HG02973 (cell line): ENCODE measurements around the gene LGALS3BP.
"Not testable (repeated sequence)": the region's sequence is repeated elsewhere in the genome, so short reads cannot be mapped to it uniquely, and the experiment has no call there.

Experiments used
- ATAC-seq: cut with Tn5 transposase; IDR thresholded peaks from one replicate; pipeline ENCODE4 v1.9.1; 2021; ENCODE audit warnings: moderate library complexity; ENCODE audit not compliant: unreplicated experiment

The LGALS3BP gene

DNA sequence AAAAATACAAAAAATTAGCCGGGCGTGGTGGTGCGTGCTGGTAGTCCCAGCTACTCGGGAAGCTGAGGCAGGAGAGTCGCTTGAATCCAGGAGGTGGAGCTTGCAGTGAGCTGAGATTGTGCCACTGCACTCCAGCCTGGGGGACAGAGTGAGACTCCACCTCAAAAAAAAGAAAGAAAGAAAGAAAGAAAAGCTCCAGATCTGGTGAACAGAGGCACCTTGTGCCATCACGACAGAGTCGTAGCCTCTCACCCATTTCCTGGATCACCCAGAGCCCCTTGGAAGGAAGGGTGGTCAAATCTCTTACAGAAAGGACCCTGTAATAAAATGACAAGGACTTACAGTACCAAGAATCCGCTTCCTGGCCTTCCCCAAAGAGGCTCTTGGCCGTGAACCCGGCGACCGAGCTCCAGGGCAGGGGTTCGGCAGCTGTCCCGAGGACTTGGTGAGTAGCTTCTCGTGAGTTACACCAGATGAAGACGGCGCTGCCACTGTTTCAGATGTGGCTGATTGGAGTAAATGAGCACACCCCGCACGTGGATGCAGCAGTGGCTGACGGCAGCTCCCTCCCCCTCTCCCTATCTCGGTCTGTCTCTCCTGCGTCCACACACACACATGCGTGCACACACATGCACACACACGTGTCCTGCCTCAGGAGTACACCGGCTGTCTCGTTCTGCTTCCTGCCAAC lies 13.5 kb downstream of the LGALS3BP start:
- no peak for ATAC-seq

GRCh38 chr17:78965491-78965924 lies 14.2 kb downstream of the LGALS3BP start:
- ATAC-seq = no peak

- ATAC-seq = no peak
Measured at GRCh38 chr17:78963378-78963777, 16.3 kb downstream of the LGALS3BP start.

DNA sequence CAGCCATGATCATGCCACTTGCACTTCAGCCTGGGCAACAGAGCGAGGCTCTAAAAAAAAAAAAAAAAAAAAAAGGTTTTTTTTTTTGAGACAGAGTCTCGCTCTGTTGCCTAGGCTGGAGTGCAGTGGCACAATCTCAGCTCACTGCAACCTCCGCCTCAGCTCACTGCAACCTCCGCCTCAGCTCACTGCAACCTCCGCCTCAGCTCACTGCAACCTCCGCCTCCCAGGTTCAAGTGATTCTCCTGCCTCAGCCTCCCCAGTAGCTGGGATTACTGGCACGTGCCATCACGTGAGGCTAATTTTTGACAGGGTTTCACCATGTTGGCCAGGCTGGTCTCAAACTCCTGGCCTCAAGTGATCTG lies 16.8 kb downstream of the LGALS3BP start:
- not testable (repeated sequence) for ATAC-seq

GRCh38 chr17:78962345-78962983 lies 17.3 kb downstream of the LGALS3BP start:
- no peak for ATAC-seq

DNA sequence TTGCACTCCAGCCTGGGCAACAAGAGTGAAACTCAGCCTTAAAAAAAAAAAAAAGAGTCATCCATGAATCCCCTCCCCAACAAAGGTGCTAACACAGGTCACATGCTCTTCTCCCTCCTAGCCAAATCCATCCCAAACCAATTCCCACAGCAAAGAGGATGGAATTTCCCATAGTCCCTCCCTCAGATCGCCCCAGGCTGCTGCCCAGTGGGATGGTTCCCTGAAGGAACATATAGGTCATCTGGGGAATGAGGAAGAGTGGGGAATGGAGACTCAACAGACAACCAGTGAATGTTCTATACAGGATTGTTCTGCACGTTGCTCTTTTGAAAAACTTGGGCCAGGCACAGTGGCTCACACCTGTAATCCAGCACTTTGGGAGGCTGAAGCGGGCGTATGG lies 18.2 kb downstream of the LGALS3BP start:
- ATAC-seq = no peak

- no peak for ATAC-seq
Measured at GRCh38 chr17:78960928-78961327, 18.8 kb downstream of the LGALS3BP start.

DNA sequence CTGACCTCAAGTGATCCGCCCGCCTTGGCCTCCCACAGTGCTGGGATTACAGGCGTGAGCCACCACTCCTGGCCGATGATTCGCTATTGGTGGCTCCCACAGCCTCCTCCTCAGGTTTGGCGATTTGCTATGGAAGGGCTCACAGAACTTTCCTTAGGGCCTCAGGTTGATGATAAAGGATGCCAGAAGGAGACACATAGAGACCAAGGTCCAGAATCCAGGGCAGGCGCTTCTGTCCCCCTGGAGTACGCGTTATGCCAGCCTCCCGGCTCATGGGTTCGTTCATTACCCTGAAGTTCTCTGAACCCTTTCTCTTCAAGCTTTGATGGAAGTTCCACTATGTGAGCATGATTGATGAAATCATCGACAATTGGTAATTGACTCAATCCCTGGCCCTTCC lies 19.9 kb downstream of the LGALS3BP start:
- ATAC-seq = no peak

- ATAC-seq = no peak
Measured at GRCh38 chr17:78958641-78959127, 21.0 kb downstream of the LGALS3BP start.

DNA sequence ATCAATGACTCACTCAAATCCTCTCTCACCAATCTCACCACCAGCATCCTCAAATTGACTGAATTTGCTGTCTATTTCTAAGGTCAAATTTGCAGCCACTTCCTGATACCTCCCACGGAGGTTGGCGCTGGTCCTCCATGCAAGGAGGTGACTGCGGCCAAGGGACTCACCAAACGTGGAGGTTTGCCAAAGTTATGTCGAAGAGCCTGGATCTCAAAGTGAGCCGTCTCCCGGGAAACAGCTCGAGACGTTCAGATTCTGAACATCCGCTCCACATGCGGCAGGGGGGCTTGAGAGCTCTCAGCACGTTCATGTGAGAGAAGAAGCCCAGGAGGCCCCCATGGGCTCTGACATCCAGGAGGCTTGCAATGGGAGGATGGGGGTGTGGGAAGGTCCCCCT lies 22.6 kb downstream of the LGALS3BP start:
- ATAC-seq = no peak

DNA sequence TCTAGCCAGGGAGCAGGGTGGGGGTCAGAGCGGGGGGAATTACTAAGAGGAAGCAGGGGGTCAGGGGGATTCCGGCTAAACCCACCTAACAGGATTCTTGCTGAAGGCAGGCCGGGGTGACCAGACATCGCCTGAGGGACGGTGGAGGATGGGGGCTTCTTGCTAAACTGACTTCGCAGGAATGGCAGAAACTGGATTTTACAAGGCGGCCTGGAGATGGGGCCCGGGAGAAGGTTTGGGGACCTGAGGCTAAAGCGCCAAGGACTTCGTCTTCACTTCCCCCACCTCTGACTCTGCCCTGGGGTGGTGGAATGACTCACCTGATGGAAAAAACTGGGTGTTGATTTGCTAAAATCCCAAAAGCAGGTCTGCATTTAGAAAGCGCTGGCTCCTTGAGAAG lies 23.5 kb downstream of the LGALS3BP start:
- ATAC-seq = no peak

DNA sequence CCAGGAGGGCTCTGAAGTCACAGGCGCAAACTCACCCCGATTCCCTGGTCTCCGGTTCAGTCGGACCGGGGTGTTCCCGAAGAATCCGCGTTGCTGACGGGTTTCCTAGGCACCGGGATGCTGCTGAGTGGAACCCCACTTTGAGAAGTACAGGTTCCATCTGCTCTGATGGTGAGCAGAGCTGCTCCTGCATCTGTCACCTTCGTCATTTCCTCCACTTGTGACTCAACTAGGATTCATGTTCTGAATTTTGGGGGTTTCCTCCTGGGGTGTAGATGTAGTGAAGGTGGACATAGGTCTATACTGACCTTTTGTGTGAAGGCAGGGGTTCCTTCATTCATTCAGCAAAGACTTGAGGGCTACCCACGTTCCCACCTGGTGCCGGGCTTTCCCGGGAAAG lies 25.0 kb downstream of the LGALS3BP start:
- ATAC-seq = no peak

GRCh38 chr17:78953356-78954350 lies 26.1 kb downstream of the LGALS3BP start:
- no peak for ATAC-seq

DNA sequence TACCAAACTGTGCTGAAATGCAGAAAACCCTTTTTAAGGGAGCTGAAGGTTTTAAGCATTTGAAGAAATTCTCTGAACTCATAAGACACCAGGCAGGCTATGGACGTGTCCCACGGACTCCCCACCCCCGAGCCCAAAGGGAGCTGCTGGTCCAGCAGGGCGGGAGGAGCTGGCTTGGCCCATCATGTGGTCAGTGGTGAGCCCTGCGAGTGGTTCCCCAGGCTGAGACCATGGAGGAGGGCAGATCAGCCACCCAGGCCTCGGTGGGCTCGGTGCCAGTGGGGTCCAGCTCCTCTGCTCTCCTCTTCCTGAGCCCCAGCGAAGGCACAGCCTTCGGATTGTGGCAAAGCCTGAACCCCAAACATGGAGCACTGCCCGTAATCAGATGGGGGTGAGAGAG lies 27.0 kb downstream of the LGALS3BP start:
- no peak for ATAC-seq

DNA sequence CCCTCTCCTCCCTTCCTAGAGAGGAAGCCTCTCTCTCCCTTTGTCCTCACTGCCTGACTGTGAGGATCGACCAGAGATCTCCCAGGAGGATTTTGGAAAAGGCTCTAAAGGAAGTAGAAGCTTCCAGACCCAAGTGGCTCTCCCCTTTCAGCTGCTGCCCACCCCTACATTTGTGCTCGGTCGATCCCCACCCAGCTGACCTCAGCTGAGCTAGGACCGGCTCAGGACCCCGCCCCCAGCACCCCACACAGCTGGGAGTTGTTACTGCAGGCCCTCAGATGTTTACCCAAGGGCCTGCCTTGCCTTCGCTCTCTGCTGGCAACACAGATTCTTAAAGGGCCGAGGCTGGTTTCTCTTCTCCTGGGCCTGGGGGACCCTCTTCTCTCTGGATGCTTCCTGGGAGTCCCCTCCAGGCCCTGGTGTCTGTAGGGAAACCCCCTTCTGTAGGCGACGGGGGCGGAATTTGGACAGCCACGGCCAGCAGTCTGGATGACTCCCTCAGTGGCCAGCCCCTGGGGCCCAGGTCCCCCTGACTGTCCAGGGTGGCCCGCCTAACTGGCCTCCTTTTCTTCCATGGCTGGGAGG lies 27.7 kb downstream of the LGALS3BP start:
- no peak for ATAC-seq

GRCh38 chr17:78950870-78951269 lies 28.9 kb downstream of the LGALS3BP start:
- ATAC-seq = no peak

DNA sequence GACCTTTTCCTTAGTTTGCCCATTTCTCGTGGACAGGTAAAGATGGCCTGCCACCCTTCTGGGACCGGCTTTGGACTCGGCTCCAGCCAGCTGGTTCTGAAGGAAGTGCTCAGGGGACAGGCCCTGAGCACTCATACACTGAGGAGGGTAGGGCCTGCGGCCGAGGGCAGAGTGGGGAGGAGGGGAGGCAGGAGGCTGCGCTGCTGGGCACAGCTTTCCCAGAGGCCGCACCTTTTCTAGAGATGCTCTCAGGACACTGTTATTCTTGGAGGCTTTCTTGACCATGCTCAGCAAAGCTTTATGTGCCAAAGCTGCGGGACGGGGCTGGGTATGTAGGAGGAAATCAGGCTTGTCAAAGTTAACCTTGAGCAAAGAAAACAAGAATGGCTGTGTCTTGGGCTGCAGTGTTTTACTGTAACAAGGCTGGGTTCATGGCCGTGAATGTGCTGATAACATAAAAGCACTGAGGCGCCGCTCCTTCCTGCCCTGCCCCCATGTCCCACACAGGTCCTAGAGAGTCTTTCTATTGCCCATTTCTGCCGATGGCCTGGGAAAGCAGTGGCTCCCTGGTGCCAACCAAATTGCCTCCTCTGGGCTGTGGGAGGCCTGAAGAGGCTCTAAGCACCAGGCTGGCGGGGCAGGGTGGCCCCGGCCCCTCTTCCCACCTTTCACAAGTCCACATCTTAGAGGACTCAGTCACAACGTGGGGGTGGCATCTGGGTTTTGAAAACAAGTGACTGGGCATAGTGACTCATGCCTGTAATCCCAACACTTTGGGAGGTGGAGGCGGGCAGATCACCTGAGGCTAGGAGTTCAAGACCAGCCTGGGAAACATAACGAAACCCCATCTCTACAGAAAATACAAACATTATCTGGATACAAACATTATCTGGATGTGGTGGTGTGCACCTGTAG lies 32.2 kb downstream of the LGALS3BP start:
- no peak for ATAC-seq

DNA sequence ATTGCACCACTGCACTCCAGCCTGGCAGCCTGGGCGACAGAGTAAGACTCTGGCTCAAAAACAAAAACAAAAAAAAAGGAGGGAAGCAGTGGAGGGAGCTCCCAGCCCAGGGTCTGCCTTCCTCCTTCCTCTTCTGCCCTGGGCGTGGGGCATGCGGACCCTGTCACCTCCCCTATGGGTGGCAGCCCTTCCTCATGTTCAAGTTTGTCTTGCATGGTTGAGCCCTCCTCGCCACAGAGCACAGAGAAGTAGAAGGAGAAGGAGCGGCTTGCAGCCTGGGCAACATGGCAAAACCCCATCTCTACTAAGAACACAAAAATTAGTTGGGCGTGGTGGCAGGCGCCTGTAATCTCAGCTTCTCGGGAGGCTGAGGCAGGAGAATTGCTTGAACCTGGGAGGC lies 33.1 kb downstream of the LGALS3BP start:
- no peak for ATAC-seq

DNA sequence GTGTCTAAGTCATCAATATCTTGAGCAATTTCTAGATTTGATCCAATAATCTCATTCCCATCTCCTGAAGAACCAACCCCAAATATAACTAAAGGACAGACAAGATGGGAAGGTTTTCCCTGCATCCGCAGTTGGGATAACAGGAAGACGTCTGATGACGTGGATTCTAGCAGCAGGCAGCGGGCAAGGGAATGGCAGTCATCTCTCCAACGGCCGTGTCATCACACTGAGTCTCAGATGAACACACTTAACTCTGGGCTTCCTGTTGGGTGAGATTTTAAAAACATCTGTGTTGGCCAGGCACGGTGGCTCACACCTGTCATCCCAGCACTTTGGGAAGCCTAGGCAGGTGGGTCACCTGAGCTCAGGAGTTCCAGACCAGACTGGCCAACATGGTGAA lies 33.6 kb downstream of the LGALS3BP start:
- ATAC-seq = no peak

DNA sequence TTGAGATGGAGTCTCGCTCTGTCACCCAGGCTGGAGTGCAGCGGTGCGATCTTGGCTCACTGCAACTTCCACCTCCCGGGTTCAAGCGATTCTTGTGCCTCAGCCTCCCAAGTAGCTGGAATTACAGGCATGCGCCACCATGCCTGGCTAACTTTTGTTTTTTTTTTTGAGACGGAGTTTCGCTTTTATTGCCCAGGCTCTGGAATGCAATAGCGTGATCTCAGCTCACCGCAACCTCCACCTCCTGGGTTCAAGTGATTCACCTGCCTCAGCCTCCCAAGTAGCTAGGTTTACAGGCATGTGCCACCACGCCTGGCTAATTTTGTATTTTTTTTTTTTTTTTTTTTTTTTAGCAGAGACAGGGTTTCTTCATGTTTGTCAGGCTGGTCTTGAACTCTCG lies 34.3 kb downstream of the LGALS3BP start:
- not testable (repeated sequence) for ATAC-seq
